AG09319 (cell line): ENCODE data around the gene ARL3.

Experiments used
- DNase-seq: peaks from one replicate; pipeline ENCODE4 v3.0.0-alpha.2; 2010; ENCODE audit warnings: low read depth; ENCODE audit errors: extremely low read depth
- TF ChIP-seq, protein P1 (sequence below): IDR thresholded peaks from 2 replicates; pipeline ENCODE4 v1.5.1; 2011; ENCODE audit warnings: low read depth, mild to moderate bottlenecking, inconsistent platforms, low read length, moderate library complexity

Gene ARL3

DNA sequence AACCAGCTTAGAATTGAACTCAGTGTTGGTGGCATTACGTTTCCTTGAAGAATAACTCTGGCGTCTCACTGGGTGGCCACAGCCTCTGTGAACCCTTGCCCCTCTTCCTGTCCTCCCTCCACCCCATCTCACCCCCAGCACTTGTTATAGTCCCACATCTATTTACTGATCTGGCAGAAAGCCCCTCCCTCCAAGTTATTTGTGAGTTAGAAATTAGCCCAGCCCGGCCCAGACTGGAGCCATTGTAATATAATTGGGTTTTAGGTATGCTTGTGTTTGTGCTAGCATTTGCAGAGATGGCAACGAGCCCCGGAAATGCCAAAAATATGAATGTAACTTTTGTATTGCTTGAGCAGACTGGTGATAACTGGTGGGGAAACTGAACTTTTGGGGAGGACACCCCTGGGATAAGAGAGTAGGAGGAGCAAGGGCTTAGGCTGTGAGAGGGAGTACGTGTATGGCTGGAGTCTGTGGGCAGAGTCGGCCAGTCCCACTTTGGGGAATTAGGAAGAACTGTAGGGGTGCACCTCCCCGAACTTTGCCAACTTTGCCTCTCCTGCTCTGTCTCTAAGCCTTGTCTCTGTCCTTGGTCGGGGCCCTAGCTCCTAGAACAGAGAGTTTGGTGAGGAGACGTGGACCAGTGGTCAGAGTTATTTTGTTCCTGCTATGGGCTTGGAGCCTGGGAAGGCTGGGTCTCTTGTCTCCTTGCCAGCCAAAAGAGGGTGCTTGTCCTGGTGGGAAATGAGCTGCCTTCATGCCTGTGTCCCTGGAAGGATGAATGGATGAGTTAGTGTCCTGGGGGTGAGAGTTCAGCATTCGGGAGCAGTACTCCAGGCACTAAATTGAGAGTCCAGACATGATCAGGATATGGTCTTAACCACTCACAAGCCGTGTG is 89.2 kb downstream of the ARL3 start:
- no peak for DNase-seq

DNA sequence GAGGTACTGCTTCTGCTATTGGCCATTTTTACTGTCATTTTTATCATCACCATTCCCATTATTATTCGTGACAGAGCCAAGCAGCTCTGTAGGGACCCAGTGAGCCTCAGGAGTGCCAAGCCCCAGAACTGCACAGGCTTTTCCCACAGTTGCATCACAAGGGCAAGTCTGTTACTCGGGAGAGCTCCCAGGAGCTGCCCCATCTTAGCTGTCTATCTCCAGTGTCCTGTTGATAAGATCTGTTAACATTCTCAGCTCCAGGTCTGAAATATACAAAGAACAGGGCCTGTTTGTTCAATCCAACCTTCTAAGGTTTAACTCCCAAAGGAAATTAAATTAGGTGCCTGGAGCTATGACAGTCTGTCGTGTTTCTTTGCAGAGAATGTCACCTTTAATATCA is 90.1 kb downstream of the ARL3 start:
- DNase-seq = no peak
- TF ChIP-seq, protein P1, sequence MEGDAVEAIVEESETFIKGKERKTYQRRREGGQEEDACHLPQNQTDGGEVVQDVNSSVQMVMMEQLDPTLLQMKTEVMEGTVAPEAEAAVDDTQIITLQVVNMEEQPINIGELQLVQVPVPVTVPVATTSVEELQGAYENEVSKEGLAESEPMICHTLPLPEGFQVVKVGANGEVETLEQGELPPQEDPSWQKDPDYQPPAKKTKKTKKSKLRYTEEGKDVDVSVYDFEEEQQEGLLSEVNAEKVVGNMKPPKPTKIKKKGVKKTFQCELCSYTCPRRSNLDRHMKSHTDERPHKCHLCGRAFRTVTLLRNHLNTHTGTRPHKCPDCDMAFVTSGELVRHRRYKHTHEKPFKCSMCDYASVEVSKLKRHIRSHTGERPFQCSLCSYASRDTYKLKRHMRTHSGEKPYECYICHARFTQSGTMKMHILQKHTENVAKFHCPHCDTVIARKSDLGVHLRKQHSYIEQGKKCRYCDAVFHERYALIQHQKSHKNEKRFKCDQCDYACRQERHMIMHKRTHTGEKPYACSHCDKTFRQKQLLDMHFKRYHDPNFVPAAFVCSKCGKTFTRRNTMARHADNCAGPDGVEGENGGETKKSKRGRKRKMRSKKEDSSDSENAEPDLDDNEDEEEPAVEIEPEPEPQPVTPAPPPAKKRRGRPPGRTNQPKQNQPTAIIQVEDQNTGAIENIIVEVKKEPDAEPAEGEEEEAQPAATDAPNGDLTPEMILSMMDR = no peak

More for the DNA sequence above, 89.2 kb downstream of the ARL3 start:
- TF ChIP-seq, protein P1 = no peak
